EH (cell line): ENCODE results near the gene TAS1R2.
A peak's percentile ranks its signal among the peaks of the same experiment; 100 is the strongest.

Experiments used
- DNase-seq: peaks from one replicate; pipeline ENCODE4 v3.0.0-alpha.2; 2015; ENCODE audit warnings: low read depth

TAS1R2 gene

DNA sequence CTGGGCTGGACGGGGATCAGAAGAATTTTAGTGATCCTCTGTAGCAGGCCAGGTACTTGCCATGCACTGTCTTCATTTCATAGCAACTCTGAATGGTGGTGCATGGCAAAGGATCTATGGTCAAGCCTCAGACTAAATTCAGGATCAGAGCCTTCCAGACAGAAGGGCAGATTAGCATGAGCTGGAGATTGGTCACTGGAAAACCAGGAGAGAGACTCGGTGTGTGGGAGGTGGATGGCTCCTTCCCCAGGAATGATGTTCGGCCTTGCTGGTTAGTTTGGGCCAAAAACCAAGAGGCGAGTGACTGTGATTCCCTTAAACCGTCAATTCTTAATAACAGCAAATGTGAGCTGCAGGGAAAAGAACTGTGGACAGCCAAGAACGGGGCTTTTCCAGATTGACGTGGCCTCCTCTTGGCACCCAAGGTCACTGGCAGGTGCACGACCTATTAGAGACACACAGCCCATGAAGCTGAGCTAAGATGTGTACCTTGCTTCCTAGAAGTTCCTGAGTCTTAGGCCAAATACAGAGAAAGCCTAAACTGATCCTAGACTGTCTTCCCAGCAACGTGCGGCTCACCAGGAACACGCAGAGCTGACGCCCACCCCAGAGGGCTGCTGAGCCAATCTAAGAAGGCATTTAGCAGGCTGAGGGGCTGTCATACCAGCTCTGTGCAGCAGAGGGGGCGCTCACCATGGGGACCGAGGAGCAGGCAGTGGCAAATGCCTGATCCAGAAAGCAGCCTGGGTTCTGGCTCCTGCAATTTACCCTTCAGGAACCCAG lies 24.4 kb upstream of the TAS1R2 start:
- peak; percentile 75 for DNase-seq

DNA sequence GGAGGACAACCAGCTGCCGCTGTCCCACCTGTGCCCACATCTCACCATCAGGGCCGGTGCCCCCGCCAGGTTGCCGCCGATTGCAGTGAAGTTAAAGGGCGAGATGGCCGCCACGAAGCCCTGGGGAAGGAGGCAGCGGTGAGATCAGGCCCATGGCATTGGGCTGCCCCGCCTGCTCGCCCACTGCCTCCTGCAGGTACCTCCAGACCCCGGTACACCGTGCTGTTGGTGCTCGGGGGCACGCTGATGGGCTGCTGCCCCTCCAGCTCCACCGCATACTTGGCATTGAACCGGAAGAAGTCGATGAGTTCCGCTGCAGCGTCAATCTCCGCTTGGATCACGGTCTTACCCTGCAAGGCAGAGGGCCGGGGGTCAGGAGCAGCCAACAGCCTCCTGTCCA lies 23.6 kb upstream of the TAS1R2 start:
- DNase-seq, result no peak

DNA sequence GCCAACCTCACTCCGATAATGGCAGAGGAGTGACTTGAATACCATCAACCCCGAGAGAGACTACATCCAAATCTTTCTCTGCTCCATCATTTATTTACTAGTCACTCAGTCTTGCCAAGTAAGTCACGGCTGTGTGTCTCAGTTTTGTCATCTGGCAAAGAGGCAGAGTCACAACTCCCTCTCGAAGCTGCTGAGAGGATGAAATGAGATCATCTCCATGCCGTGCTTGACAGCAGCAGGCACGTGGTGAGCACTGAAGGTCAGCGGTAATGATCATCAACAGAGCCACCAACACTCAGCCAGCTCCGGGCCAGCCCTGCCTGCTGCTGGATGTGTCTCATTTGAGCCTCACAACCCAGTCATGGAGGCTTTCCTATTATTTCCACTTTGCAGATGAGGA lies 23.0 kb upstream of the TAS1R2 start:
- peak; percentile 21 for DNase-seq

DNA sequence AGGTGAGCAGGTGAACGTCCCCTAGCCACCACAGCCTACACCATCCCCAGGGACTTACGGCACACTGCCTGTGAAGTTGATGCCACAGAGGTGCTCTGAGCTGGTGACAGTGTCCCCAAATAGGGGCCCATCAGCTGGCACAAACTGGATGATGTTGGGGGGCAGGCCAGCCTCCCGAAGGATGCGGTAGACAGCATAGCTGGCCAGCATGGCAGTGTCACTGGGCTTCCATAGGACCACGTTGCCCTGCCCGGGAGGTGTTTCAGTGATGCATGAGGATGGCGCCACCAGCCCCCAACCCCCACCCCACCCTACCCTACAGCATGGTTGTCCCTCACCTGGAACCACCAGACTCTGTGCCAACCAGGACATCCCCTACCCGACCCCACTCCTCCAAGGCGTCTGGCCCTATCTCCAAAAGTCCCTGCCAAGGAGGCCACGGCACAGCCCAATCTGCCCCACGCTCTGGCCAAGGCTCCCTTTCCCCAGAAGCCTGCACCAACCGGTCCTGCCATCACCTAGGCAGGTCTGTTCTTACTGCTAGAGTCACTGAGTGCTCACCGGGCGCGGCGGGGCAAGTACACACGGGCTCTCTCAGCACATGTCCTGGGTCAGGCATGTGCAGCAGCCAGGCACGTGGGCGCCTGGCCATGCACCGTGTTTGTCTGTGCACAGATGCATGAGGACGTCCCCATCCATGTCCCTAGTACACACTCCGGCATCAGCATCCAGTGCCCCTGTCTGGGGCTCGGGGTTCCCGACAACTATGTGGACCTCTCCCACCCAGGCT lies 22.4 kb upstream of the TAS1R2 start:
- no peak for DNase-seq

DNA sequence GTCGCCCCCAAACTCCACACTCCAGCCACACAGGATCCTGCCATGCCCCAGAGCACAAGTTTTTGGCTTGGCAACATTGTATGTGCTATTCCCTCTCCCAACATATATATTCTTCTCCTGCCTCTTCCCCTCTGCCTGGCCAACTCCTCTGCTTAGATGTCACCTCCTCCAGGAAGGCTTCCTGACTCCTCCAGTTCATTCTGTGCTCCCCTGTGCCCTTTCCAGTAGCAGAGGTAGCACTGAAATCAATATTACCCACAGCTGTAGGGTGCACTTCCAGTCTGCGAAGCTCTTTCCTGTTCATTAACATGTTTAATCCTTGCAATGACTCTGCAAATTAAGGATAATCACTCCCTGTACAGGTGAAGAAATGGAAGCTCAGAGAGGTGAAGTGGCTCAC lies 21.7 kb upstream of the TAS1R2 start:
- no peak for DNase-seq

DNA sequence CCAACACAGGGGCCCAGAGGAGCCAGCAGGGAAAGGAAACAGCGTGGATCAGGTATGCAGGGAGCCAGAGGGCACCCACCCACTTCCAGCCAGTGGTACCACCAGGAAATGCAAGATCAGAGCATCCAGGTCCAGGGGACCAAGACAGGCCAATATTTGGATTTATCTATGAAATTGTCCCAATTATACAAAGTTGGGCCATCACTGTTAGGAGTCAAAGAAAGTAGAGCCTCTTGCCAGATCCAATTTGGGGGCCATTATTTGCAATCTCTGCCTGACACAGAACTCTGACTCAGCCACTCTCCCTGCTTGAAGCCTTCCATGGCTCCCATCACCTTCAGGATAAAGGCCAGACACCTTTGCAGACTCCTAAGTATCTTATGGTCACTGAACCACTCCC lies 21.1 kb upstream of the TAS1R2 start:
- DNase-seq, result no peak

DNA sequence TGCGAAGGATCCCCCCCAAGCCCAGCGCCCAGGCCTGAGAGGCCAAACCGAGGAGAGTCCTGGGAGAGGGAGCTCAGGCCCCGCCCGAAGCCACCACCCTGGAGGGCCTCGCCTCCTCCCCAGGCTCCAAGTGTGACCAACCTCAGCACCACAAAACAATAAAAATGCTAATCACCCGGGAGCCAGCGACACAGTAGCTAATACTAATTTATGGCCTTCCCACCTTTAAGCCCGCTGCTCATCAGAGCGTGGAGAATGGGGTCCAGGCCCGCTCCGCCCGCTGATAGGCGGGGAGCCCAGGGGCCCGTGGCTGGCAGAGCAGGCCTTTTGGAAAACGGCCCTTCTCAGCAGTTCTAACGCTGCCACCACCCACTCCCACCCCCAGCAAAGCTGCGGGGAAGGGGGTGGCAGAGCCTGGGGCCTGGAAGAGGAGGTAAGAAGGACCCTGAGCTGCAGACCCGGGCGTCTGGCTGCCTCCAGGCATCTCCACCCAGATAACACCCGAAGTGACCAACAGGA lies 20.4 kb upstream of the TAS1R2 start:
- no peak for DNase-seq

DNA sequence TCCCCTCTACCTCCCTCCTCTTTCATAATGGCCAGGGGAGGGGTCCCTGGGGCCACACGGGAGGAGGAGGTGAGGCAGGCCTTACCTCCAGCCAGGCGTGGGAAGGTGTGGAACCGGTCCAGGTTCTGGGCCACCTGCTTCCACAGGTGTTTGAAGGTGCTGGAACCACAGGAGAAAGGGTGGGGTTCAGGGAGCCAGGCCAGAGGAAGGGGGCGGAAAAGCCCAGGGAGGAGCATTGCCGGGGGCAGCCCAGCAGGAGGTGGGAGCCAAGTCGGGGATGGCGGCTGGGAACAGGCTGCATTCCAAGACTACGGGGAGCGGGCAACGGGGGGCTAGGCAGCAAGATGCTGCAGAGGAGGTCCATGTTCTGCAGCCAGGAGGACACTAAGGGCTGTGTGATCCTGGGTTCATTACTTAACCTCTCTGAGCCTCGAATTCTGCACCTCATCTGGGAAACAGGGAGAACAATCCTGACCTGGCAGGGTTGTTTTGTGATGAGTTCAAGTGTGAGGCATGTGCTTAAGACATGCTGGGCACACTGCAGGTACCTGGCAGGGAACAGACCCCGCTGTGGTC lies 19.8 kb upstream of the TAS1R2 start:
- no peak for DNase-seq

DNA sequence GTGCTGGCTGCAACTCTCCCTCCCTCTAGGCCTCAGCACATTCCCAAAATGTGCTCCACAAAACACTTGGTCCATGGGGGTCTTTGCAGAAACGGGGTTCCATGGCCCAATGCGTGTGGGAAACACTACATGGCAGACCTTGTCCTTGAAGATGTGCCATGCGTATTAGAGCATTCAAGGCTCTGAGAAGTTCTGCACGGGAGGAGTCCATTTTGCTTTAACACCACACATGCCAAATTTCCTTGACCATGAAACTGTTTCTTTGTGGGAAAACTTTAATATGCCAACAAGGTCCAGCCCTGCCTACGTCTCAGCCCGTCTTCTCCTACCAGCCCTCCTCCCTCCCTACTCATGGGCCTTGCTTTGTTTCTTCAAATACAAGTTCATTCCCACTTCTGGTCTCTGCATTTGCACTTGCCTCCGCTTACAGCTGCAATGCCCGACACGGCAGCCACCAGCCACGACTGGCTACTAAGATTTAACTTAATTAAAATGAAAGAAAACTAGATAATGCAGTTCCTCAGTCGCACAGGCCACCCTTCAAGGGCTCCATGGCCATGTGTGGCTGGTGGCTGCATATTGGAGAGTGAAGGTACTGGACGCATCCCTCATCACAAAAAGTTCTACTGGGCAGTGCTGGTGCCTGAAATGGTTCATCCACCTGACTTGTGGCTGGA lies 19.2 kb upstream of the TAS1R2 start:
- no peak for DNase-seq

DNA sequence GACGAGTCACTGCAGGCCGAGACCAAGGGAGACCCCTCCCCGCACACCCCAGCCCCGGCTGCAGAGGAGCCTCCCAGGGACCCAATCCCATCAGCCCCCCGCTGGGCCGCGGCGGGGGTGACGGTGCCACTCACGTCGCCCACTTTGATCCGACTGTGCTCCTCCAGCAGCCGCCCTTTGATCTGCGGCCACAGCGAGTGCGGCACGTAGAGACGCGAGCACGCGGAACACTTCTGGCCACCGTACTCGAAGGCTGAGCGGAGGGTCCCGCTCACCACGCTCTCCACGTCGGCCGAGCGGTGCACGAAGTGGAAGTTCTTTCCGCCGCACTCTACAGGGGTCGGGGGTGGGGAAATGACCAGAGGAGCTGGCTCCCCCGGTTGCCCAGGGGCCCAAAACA lies 17.8 kb upstream of the TAS1R2 start:
- no peak for DNase-seq

DNA sequence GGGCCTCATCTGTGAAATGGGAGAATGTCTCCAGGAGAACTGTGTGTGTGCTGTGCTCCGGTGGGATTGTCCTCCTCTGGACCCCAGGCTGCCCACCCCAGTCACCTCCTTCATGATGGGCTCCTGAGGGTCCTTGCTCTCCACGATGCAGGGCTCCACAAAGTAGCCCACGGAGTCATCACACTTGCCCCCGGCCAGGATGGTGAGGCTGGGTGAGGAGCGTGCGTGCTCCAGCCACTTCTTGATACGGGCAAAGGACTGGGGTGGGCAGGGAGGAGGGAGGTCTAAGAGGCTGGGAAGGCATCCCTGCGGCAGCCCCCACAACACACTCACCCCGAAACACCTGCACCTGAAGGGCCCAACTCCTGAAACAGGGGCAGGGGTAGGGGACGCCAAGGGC lies 16.8 kb upstream of the TAS1R2 start:
- DNase-seq, result no peak

DNA sequence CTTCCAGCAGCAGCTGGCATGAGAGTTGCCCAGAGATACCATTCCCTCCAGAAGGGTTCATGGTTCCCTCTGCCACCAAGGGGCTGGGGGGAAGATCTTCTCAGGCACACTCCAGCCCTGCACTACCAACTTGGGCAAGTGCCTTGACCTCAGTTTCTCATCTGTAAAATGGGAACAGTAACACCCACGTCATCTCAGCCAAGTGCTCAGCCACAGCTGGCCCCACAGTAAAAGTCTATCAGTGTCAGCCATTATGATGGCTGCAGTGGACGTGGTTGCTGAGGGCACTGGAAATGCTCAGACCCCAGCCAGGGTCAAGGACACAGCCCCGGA lies 16.3 kb upstream of the TAS1R2 start:
- no peak for DNase-seq

DNA sequence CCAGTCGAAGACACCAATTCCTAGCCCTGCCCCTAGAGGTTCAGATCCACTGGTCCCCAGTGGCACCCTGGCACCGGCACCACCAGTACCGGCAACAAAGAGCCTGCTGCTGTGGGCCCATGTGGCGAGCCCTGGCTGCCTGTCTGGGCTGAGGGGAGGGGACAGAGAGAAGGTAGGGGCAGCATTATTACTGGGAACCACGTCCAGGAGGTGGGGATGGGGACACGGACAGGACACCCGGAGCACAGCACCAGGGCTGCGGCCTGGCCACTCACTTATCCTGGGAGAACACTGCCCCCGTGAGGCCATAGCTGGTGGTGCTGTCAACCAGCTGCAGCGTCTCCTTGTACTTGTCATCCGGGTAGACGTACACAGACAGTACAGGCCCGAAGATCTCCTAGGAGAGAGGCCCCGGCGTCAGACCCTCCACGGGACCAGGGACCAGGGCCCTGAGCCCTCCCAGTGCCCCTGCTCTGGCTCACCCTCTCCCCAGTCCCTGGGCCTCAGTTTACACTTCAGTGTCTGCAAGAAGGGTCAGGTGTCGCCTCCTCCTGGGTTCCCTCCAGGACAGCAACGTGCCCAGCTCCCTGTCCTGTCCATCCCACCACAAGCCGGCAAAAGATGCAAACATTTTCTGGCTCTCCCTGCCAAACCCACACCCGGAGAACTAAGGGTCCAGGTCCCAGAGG lies 15.8 kb upstream of the TAS1R2 start:
- peak; percentile 77 for DNase-seq

DNA sequence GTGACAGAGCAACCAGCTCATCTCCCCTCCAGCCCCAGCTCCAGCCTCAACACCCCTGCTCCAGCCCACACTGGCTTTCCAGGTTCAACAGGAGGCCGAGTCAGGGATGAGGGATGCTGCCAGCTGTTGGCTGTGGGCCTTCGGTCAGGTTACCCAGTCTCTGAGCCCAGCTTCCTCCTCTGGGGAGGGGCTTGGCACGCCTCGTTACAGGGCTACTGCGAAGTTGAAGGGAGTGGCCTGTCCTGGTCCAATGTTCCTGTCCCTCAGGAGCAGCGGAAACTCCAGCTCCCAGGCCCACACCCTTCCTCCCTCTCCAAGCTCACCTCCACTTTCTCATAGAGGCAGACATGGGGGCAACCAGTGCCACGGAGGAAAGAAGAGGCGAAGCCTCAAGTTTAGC lies 15.1 kb upstream of the TAS1R2 start:
- no peak for DNase-seq

DNA sequence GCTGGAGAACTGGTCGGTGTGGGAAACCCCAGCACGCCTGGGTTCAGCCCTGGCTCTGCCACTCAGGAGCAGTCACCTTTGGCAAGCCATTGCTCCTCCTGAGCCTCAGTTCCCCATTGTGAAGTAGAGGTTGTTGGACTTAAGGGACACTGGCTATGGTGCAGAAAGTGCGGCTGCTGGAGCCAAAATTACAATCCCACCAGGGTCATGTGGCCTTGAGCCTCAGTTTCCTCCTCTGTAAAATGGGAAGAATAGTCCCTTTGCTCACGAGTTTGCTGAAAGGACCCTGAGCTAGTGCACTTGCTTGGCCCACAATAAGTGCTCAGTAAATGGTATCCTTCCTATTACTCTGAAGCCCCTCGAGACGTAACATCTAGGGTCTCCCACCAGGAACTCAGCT lies 14.6 kb upstream of the TAS1R2 start:
- no peak for DNase-seq

DNA sequence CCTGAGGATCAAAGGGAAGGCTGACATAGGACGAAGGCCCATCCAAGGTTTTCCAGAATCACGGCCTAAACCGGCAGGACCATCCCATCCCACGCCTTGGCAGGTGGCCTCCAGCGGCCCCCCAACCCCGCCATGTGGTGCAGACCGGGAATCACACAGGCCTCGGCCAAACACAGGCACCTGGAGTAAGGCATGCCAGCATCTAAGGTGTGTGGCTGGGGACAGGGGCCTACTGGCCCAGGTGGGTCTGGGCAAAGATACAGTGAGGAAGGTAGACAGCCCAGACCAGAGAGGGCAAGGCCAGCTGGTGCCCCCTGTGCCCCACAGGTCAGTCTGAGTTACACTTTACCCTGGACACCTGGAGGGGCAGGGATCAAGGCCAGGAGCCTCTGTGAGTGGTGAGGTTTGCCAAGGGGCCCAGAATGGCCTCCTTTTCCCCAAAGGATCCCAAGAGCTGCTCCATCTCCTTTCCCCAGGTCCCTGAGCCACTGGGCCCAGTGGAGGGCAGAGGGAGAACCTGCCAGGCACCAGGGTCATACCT lies 12.7 kb upstream of the TAS1R2 start:
- no peak for DNase-seq

DNA sequence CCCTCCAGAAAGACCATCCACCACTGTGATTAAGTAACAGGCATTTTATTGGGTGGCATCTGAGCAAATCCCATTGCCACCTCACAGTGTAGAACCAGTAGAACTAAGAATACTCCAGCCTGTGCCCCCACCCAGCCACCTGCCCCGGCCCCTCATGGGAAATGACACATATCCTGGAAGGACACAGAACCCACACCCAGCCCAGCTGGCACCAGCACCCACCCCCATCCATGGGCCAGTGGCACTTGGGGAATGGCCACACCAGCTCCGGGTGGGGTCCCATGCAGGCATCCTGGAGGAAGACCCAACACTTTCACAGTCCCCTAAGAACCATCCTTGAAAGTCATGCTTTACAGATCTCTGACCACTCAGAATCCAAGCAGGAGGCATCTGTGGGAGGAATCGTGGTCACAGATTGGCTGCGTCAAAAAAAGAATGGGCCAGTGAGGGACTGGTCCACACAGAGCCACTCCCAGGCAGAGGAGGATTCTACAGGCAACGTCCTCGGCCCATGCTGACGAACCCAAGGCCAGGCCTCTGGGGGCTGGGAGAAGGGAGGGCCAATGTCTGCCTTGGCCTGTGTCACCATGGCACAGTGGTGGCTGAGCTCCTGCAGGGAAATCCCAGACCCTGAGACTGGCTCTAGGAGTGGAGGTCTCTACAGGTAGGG lies 12.1 kb upstream of the TAS1R2 start:
- DNase-seq, result no peak

DNA sequence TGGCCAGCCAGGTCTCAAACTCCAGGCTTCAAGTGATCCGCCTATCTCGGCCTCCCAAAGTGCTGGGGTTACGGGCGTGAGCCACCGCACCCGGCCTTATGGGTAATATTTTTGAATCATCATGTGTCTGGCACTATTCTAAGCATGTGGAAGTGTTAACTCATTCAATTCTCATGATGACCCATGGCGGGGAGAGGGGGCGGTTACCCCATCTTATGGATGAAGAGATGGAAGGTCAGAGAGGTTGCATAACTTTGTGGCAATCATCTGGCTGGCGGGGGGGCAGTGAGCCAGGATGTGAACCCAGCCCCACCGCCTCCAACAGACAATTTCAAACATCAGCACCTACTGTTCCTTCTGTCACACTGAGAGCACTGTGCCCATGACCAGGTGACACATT lies 11.5 kb upstream of the TAS1R2 start:
- no peak for DNase-seq

DNA sequence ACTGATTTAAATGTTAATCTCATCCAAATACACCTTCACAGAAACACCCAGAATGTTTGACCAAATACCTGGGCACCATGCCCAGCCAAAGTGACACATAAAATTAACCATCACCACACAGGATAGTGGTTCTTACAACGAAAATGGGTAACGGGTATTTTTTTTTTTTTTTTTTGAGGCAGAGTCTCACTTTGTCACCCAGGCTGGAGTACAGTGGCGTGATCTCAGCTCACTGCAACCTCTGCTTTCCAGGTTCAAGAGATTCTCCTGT lies 11.1 kb upstream of the TAS1R2 start:
- DNase-seq, result peak; percentile 16

DNA sequence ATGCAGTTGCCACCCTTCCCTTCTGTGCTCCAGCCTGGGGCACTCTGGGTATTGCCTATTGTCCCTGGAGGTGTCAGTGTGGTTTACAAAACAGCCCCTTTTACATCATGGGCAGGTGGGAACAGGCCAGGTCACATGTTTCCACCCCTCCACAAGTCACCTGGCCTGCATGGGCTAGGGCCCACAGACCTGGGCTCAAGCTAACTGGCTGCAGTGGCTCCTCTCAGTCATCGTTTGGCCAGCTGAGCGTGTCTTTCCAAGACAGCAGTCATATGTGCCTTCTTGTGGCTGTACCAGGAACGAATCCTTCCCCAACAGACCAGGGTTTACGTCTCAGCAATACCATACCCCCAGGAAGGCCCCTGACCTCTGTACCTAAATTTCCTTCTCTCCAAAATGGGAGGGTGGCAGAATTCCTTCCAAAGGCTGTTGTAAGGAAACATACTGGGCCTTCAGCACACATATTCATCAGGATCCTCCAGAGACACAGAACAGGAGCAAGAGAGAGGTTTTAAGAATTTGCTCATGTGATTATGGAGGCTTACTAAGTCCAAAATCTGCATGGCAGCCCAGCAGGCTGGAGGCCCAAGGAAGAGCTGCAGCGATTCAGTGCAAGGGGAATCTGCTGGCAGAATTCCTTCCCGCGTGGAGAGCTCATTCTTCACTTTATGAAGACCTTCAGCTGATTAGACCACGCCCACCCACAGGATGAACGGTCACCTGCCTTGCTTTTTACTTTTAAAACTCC lies 10.6 kb upstream of the TAS1R2 start:
- no peak for DNase-seq
